Hematopoietic multipotent progenitor cell treated with erythropoietin and hydrocortisone succinate and interleukin-3 and kit ligand, for 15 days (in vitro differentiated cells): ENCODE measurements around the gene JUNB.
A peak's percentile ranks its signal among the peaks of the same experiment; 100 is the strongest.

ENCODE experiments used
- DNase-seq: peaks from one replicate; pipeline ENCODE4 v3.0.0-alpha.2; 2015; ENCODE audit warnings: low spot score

JUNB gene

DNA sequence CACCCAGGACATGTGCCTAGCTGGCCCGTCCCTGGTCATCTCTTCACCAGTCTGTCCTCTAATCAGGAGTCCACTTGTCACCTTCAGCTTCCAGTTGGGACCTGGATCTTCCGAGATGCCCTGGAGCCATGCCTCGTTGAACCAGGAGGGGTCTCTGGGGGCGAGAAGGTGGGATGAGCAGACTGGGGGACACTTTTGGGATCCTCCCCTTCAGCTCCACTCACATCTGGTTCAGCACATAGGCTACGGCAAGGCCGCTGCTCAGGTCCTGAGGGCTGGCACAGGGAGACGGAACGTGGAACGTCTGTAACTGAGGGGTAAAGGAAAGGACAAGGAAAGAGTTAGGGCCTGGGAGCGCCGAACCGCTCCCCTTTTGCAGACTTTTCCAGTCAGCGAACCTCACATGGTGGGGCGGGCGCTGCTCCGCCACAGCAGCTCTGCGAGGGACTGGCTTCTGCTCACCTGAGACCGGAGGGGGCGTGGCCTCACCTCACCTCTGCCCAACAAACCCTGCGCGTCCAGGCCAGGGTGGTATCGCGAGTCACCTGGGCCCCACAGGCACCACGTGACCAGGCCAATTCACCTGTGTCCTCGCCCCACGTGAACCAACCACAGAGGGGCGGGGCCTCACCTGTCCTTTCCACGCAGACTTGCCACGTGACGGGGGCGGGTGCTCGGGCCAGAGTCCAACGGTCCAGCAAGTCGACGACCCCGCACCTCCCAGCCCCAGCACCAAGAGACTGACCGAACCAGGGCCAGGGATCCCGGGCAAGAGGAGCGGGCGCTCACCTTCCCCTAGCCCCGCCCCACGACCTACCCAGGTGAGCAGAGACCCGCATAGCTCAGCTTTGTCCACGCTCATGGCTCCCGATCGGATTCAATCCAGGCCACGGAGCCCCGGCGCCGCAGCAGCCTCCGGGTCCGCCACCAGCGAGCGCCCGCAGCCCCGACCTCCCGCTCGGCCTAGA lies 16.4 kb upstream of the JUNB start, which contains the start of gene HOOK2:
HOOK2 (minus strand) TSS at position 965 of the 968 bp plus-strand sequence; CDS start at position 862, 103 bp downstream.
- no peak for DNase-seq

DNA sequence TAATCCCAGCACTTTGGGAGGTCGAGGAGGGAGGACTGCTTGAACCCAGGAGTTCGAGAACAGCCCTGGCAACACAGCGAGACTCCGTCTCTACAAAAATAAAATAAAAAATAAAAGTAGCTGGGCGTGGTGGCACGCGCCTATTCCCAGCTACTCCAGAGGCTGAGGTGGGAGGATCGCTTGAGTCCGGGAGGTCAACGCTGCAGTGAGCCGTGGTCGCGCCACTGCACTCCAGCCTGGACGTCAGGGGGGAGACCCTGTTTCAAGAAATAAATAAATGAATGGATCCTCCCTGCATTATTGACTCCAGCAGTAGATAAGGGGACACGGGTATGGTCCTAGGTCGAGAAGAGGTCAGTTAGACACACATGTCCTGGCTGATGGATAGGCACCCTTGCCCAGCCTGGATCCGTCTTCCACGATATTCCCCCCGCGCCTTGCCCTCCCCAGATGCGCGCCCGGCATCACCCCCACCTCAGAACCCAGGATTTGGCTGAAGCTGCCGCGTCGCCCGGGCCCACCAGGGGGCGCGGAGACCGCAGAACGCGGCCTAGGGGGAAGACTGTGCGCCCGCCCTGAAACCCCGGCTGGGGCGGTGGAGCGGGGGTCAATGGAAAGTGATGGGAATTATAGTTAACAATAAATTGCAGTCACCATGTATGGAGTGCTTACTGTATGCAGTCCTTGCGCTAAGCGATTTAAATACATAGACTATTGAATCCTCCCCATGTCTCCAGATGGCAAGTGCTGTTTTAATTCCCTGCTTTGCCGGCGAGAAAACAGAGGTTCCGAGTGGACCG lies 13.9 kb upstream of the JUNB start:
- peak; percentile 77 for DNase-seq

GRCh38 chr19:12778017-12778904 lies 13.0 kb upstream of the JUNB start:
- DNase-seq, result no peak

- no peak for DNase-seq
These were observed 12.5 kb upstream of the JUNB start for GRCh38 chr19:12778905-12779161.

DNA sequence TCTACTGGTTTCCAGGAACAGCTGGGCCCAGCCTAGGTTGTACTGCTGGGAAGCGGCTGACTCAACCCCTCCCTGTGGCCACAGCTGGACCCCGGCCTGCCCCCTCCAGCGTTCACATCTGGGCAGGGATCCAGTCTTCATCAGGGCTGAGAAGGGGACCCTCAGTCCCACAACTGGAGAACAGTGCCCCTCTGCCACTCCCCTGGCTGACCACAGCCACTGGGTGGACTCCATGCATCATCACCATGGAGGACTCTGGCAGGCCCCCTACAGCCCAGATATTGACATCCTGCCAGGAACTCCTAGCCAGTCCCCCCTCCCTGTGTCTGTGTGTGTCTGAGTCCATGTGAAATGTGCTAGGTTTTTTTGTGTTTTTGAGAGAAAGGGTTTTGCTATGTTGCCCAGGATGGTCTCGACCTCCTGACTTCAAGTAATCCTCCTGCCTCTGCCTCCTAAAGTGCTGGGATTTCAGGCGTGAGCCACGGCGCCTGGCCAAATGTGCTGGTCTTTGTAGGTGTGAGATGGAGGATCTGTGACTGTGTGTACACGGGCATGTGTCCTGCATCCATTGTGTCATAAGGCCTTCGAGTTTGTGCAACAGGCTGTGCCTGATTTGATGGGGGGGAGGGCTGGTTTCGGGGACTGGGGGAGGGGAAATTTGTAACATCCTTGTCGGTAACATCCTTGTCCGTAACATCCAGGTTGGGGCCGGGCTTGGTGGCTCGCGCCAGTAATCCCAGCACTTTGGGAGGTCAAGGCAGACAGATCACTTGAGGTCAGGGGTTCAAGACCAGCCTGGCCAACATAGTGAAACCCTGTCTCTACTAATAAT lies 11.9 kb upstream of the JUNB start:
- DNase-seq, result no peak

DNA sequence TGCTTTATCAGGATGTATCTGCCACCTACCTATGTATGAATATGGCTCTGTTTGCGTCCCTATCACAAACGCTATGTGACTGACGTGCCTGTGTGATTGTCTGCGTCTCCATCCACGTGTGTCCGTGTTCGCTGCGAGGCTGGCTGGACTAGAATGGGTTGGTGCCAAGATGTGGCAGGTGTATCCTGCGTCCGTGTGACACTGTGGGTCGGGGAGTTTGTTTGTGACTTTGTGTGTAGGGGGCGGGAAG lies 9.2 kb upstream of the JUNB start:
- DNase-seq, result no peak

- peak; percentile 86 for DNase-seq
These were observed 8.6 kb upstream of the JUNB start for GRCh38 chr19:12782424-12783290.

DNA sequence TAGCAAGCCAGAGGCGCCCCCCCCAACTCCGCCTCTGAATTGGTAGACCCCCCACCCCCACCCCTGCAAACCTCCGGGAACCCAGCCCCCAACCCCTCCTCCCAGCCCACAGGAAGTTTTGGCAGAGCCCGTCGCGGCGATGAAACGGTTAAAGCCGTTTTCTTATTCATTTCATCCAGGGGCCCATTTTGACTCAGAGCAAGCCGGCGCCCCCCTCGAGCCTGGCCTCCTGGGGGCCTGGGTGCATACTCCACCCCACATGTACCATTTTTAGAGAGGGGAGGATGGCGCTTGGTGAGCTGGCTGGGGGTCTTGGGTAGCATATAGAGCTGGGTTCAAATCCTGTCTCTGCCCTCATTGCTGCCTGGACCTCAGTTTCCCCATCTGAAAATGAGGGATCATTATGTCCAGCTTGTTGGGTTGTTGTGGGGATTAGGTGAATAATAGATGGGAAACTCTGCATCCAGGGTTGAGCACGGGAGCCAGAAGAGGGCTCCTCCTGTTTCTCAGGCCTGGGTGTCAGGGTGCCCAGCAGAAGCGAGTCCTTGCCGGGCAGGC lies 7.9 kb upstream of the JUNB start:
- peak; percentile 34 for DNase-seq

- no peak for DNase-seq
These were observed 7.4 kb upstream of the JUNB start for GRCh38 chr19:12783849-12784393.

- peak; percentile 86 for DNase-seq
These were observed 6.9 kb upstream of the JUNB start for GRCh38 chr19:12784394-12784870.

- no peak for DNase-seq
These were observed 6.3 kb upstream of the JUNB start for GRCh38 chr19:12784871-12785430.

DNA sequence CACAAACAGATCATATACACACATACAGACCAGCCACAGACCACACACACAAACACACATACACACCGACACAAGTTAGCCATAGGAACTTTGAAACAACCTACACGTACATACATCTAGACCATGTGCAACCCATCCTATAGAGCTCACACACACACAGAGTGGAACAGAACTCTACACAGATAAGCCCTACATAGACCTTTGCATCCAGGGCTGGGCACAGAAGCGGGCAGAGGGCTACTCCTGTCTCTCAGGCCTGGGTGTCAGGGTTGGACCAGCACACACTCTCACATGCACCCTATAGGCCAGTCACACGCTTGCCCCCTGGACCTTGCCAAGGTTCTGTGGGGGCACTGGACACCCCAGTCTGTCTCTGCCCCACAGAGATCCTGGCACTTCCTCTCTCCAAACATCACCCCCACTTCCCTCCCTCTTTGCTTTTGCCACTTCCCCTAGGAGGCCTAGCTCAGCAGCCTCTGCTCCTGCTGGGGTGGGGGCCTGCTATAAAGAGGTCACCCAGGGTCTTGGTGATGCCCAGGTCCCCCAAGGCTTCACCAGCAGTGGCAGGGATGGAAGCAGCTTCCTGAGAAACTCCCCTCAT lies 5.8 kb upstream of the JUNB start:
- DNase-seq, result peak; percentile 64

GRCh38 chr19:12786141-12786870 lies 5.0 kb upstream of the JUNB start:
- peak; percentile 63 for DNase-seq

DNA sequence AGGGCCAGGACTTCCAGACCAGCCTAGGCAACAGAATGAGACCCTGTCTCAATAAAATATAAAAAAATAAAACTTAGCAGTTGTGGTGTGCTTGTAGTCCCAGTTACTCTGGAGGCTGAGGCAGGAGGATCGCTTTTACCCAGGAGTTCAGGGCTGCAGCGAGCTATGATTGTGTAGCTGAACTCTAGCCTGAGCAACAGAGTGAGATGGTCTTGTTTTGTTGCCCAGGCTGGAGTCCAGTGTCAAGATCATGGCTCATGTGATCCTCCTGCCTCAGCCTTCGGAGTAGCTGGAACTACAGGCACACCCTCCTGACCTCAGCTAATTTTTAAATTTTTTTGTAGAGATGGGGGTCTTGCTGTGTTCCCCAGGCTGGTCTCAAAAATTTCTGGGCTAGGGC lies 4.3 kb upstream of the JUNB start:
- no peak for DNase-seq

- no peak for DNase-seq
These were observed 3.8 kb upstream of the JUNB start for GRCh38 chr19:12787458-12787857.

DNA sequence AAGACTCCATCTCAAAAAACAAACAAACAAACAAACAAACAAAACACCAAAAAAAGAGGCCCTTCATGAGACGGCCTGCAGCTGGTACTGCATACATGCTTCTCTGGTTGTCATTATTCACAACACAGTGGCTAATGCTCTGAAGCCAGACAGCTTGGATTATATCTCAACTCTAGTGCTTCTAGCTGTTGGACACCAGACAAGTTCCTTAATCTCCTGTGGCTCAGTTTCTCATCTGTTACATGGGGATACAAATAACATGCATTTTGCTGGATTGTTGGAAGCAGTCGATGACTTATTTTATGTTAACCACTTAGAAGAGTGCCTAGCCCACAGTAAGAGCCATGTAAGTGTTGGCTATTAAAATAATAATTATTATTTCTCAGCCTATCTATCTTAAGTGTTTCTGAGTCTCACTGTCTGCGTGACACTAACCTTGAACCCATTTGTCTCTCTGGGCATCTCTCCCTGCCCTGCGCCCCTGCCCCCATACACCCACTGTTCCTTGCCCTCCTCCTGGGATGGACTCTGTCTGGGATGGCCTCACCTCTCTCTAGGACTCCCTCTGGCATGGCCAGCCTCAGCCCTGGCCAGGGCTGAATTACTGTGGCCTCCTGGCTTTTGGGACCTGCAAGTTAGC lies 3.1 kb upstream of the JUNB start:
- peak; percentile 60 for DNase-seq

DNA sequence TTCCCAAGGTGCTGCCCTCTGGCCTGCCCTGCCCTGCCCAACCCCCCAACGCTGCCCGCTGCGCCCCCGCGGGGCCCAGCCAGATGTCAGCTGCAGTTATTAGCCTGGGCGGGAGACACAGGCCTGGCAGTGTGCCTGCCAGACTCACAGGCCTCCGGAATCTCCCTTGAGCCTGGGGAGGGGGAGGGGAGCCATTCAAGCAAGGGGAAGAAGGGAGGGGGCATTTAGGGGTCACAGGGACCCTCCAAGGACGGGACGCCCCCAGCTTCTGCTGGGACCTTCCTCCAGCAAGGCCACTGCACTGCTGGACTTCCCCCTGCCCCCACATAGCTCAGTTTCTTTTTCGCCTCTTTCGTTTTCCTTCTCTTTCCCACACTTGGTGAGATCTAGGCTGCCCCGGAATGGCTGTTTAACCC lies 2.6 kb upstream of the JUNB start:
- DNase-seq, result peak; percentile 88
